Neural cell (in vitro differentiated cells): ENCODE results near the gene ZFR.

Experiments used
- CTCF ChIP-seq: fragments of 450-650 bp; IDR thresholded peaks from 2 replicates; pipeline ENCODE4 v1.5.1; 2014; ENCODE audit warnings: antibody characterized with exemption, mild to moderate bottlenecking, moderate library complexity; ENCODE audit not compliant: poor library complexity, severe bottlenecking
- EP300 ChIP-seq: fragments of 450-650 bp; conservative IDR thresholded peaks from 2 replicates; pipeline ENCODE4 v1.6.1; 2014; ENCODE audit warnings: antibody characterized with exemption, mild to moderate bottlenecking, moderate library complexity; ENCODE audit not compliant: poor library complexity, severe bottlenecking
- POLR2AphosphoS5 ChIP-seq: IDR thresholded peaks from 2 replicates; pipeline ENCODE4 v1.6.1; 2012
- RAD21 ChIP-seq: fragments of 450-650 bp; conservative IDR thresholded peaks from 2 replicates; pipeline ENCODE4 v1.6.1; 2014; ENCODE audit warnings: antibody characterized with exemption, mild to moderate bottlenecking, moderate library complexity
- REST ChIP-seq: IDR thresholded peaks from 2 replicates; pipeline ENCODE4 v1.6.1; 2012; ENCODE audit warnings: borderline replicate concordance

GRCh38 chr5:32358611-32359010, 85.9 kb downstream of the ZFR start:
- TF ChIP-seq CTCF, result no peak
- no peak for TF ChIP-seq RAD21
- TF ChIP-seq POLR2AphosphoS5, result no peak
- TF ChIP-seq EP300, result no peak
- TF ChIP-seq REST, result no peak
